Measurements from ENCODE around the gene ITIH3.

ITIH3 gene

DNA sequence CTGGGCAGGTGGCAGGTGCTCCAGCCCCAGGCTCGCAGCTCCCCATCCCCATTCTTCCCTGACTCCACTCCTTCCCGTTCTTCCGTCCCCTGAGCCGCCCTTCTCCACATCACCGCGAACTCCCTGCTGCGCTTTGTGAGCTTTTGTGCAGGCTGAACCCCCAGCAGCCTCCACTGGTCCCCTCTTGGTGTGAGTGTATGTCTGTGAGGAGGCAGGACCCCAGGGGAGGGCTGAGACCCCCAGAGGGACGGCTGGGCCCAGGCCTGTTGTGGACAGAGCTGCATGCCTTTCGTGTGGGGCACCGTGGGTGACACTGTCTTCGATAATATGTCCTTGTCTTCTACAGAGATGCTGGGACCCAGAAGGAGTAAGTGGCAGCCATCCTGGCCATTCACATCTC, 7.3 kb upstream of the ITIH3 start:
- TF ChIP-seq OSR1 (CRISPR knock-in tag; IDR thresholded peaks at IDR 0.05) (no peak), ZNF8 (CRISPR knock-in tag; IDR thresholded peaks at IDR 0.05) (no peak), TOX (CRISPR knock-in tag; IDR thresholded peaks at IDR 0.05; ENCODE audit: borderline replicate concordance) (no peak), ZC3H10 (CRISPR knock-in tag; IDR thresholded peaks at IDR 0.05) (no peak), CSDC2 (CRISPR knock-in tag; IDR thresholded peaks at IDR 0.05) (no peak), ISL1 (CRISPR knock-in tag; IDR thresholded peaks at IDR 0.05) (no peak), ESRRG (CRISPR knock-in tag; IDR thresholded peaks at IDR 0.05) (no peak), ARNTL (CRISPR knock-in tag; IDR thresholded peaks at IDR 0.05; ENCODE audit: borderline replicate concordance, low read depth) (no peak), SNAI2 (CRISPR knock-in tag; IDR thresholded peaks at IDR 0.05) (no peak), BACH2 (CRISPR knock-in tag; IDR thresholded peaks at IDR 0.05; ENCODE audit: borderline replicate concordance) (no peak), ZNF565 (CRISPR knock-in tag; conservative IDR thresholded peaks at IDR 0.05; ENCODE audit: low read depth) (no peak), RARB (CRISPR knock-in tag; IDR thresholded peaks at IDR 0.05) (no peak), ZNF70 (CRISPR knock-in tag; IDR thresholded peaks at IDR 0.05) (no peak), GLIS3 (CRISPR knock-in tag; IDR thresholded peaks at IDR 0.05) (no peak)
- TF ChIP-seq, protein P1, sequence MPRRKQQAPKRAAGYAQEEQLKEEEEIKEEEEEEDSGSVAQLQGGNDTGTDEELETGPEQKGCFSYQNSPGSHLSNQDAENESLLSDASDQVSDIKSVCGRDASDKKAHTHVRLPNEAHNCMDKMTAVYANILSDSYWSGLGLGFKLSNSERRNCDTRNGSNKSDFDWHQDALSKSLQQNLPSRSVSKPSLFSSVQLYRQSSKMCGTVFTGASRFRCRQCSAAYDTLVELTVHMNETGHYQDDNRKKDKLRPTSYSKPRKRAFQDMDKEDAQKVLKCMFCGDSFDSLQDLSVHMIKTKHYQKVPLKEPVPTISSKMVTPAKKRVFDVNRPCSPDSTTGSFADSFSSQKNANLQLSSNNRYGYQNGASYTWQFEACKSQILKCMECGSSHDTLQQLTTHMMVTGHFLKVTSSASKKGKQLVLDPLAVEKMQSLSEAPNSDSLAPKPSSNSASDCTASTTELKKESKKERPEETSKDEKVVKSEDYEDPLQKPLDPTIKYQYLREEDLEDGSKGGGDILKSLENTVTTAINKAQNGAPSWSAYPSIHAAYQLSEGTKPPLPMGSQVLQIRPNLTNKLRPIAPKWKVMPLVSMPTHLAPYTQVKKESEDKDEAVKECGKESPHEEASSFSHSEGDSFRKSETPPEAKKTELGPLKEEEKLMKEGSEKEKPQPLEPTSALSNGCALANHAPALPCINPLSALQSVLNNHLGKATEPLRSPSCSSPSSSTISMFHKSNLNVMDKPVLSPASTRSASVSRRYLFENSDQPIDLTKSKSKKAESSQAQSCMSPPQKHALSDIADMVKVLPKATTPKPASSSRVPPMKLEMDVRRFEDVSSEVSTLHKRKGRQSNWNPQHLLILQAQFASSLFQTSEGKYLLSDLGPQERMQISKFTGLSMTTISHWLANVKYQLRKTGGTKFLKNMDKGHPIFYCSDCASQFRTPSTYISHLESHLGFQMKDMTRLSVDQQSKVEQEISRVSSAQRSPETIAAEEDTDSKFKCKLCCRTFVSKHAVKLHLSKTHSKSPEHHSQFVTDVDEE (CRISPR knock-in tag; IDR thresholded peaks at IDR 0.05) = no peak
- TF ChIP-seq, protein P2, sequence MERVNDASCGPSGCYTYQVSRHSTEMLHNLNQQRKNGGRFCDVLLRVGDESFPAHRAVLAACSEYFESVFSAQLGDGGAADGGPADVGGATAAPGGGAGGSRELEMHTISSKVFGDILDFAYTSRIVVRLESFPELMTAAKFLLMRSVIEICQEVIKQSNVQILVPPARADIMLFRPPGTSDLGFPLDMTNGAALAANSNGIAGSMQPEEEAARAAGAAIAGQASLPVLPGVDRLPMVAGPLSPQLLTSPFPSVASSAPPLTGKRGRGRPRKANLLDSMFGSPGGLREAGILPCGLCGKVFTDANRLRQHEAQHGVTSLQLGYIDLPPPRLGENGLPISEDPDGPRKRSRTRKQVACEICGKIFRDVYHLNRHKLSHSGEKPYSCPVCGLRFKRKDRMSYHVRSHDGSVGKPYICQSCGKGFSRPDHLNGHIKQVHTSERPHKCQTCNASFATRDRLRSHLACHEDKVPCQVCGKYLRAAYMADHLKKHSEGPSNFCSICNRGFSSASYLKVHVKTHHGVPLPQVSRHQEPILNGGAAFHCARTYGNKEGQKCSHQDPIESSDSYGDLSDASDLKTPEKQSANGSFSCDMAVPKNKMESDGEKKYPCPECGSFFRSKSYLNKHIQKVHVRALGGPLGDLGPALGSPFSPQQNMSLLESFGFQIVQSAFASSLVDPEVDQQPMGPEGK (CRISPR knock-in tag; IDR thresholded peaks at IDR 0.05; ENCODE audit: borderline replicate concordance) = no peak
- TF ChIP-seq, protein P3, sequence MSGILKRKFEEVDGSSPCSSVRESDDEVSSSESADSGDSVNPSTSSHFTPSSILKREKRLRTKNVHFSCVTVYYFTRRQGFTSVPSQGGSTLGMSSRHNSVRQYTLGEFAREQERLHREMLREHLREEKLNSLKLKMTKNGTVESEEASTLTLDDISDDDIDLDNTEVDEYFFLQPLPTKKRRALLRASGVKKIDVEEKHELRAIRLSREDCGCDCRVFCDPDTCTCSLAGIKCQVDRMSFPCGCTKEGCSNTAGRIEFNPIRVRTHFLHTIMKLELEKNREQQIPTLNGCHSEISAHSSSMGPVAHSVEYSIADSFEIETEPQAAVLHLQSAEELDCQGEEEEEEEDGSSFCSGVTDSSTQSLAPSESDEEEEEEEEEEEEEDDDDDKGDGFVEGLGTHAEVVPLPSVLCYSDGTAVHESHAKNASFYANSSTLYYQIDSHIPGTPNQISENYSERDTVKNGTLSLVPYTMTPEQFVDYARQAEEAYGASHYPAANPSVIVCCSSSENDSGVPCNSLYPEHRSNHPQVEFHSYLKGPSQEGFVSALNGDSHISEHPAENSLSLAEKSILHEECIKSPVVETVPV (CRISPR knock-in tag; IDR thresholded peaks at IDR 0.05) = no peak
- no peak for ATAC-seq

DNA sequence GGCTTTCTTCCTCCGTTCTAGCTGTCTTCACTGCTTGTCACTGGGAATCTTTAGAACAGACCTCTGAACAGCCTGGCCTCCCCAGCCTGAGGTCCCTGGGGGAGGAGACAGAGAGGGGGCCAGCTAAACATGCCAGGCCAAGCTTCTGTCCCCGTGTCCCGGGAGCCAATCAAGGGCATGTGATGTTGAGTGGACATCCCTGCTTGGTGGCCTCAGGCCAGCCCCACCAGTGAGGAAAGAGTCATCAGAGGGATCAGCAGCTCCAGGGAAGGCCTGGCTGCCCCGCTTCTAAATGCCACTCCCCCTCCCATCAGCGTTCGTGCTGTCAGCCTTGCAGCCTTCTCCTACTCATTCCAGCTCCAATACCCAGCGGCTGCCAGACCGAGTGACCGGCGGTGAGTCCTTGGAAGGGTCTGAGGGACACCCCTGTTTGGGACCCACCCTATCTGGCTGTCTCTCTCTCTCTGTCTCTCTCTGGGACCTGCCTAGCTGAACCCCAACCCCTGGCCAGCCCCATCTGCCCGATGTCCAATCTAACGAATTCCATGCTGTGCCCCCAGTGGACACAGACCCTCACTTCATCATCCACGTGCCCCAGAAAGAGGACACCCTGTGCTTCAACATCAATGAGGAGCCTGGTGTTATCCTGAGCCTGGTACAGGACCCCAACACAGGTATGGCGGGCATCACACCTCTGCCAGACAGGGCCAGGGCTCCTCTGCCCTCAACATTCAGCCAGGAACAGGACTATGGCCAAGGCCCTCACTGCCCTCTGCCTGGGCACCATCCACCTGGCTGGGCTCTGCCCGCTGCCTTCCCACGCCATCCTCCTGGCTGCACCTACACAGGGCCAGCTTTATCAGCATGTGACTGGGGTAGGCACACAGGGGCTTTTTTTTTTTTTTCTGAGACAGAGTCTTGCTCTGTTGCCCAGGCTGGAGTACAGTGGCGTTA, 6.6 kb upstream of the ITIH3 start:
- TF ChIP-seq, protein P4, sequence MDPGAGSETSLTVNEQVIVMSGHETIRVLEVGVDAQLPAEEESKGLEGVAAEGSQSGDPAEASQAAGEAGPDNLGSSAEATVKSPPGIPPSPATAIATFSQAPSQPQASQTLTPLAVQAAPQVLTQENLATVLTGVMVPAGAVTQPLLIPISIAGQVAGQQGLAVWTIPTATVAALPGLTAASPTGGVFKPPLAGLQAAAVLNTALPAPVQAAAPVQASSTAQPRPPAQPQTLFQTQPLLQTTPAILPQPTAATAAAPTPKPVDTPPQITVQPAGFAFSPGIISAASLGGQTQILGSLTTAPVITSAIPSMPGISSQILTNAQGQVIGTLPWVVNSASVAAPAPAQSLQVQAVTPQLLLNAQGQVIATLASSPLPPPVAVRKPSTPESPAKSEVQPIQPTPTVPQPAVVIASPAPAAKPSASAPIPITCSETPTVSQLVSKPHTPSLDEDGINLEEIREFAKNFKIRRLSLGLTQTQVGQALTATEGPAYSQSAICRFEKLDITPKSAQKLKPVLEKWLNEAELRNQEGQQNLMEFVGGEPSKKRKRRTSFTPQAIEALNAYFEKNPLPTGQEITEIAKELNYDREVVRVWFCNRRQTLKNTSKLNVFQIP (CRISPR knock-in tag; IDR thresholded peaks at IDR 0.05; ENCODE audit: borderline replicate concordance, low read depth) = no peak
- TF ChIP-seq ISL1 (CRISPR knock-in tag; IDR thresholded peaks at IDR 0.05) (no peak), ESRRG (CRISPR knock-in tag; IDR thresholded peaks at IDR 0.05) (no peak), PPARA (CRISPR knock-in tag; IDR thresholded peaks at IDR 0.05; ENCODE audit: borderline replicate concordance) (no peak), ARNTL (CRISPR knock-in tag; IDR thresholded peaks at IDR 0.05; ENCODE audit: borderline replicate concordance, low read depth) (no peak), ZFP3 (CRISPR knock-in tag; IDR thresholded peaks at IDR 0.05) (no peak), TCF4 (CRISPR knock-in tag; IDR thresholded peaks at IDR 0.05; ENCODE audit: borderline replicate concordance) (no peak), OSR1 (CRISPR knock-in tag; IDR thresholded peaks at IDR 0.05) (no peak), RARB (CRISPR knock-in tag; IDR thresholded peaks at IDR 0.05) (no peak), GLIS3 (CRISPR knock-in tag; IDR thresholded peaks at IDR 0.05) (no peak), ZNF565 (CRISPR knock-in tag; conservative IDR thresholded peaks at IDR 0.05; ENCODE audit: low read depth) (no peak), TOX (CRISPR knock-in tag; IDR thresholded peaks at IDR 0.05; ENCODE audit: borderline replicate concordance) (no peak)
- TF ChIP-seq, protein P5, sequence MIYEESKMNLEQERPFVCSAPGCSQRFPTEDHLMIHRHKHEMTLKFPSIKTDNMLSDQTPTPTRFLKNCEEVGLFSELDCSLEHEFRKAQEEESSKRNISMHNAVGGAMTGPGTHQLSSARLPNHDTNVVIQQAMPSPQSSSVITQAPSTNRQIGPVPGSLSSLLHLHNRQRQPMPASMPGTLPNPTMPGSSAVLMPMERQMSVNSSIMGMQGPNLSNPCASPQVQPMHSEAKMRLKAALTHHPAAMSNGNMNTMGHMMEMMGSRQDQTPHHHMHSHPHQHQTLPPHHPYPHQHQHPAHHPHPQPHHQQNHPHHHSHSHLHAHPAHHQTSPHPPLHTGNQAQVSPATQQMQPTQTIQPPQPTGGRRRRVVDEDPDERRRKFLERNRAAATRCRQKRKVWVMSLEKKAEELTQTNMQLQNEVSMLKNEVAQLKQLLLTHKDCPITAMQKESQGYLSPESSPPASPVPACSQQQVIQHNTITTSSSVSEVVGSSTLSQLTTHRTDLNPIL (CRISPR knock-in tag; IDR thresholded peaks at IDR 0.05; ENCODE audit: low read depth) = no peak
- TF ChIP-seq, protein P1 (CRISPR knock-in tag; IDR thresholded peaks at IDR 0.05) = no peak

More for the DNA sequence above, 6.6 kb upstream of the ITIH3 start:
- ATAC-seq = no peak

Data from SK-N-SH treated with all-trans-retinoic acid at 6 μM for 48 hours (cell line).